Measurements from ENCODE around the gene SENP2.
"Not testable (repeated sequence)": the region's sequence is repeated elsewhere in the genome, so short reads cannot be mapped to it uniquely, and the experiment has no call there.

The SENP2 gene

DNA sequence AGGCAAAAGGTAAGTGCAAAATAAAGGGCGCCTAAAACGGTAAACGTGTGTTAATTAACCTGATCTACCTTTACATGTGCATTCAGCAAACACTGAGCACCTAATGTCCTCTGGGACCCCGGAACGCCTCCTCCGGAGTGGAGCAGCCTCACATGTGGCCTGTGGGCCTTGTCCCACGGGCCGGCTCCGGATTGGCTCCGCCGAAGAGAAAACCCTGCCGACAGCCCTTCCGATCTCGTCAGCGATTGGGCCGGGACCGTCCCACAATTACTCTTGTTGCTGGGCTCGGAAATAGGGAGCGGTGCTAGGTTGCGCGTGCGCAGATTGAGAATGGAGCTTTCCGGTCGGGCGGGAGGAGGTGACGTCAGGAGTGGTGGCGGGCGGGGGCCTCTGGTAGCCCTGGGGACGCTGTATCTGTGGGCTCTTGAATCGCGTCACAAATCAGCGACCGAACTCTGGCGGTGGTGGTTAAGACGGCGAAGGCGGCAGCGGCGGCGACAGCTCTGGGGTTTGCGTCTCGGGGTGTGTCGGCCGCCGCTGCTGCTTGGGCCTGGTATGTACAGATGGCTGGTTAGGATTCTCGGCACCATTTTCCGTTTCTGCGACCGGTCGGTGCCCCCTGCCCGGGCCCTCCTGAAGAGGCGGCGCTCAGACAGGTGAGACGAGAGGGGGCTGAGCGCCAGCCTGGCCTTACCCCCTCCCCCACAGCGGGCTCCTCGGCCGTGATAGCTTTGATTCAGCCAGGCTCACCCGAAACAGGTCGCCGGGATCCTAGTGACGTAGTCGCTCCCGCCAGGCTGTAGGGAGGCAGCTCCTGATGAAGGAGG is at the start of gene SENP2:
TSS of gene SENP2 (plus strand) at position 437 of the 827 bp plus-strand sequence. CDS start at position 556, 119 bp downstream.
- peak; percentile 98 to 99 (median 98) for DNase-seq (ENCODE audit: low read depth in 3 of 3, low spot score in 1 of 3)

DNA sequence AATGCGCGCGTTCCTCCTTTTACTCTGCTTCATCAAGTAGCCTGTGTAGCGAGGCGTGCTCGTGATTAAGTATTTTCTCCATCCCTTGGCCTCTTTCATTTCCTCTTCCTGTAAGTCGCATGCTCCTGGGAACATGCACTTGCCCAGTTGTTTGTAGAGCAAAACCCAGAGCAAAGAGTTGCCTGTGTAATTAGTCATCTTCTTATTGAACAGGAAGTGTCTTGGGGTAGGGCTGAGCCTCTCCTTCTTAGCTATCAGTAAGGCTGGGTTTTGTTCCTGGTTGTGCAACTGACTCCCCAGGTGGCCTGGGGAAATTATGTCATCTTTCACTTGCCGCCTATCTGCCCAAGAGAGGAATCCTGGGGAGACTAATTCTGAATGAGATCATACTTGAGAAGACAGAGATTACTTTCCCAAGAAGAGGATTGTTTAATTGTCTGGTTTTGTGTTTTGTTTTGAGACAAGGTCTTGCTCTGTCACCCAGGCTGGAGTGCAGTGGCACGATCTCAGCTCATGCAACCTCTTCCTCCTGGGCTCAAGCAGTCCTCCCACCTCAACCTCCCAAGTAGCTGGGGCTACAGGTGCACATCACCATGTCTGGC is 48.6 kb upstream of the SENP2 start:
- no peak for DNase-seq (ENCODE audit: low read depth in 3 of 3, low spot score in 1 of 3)

DNA sequence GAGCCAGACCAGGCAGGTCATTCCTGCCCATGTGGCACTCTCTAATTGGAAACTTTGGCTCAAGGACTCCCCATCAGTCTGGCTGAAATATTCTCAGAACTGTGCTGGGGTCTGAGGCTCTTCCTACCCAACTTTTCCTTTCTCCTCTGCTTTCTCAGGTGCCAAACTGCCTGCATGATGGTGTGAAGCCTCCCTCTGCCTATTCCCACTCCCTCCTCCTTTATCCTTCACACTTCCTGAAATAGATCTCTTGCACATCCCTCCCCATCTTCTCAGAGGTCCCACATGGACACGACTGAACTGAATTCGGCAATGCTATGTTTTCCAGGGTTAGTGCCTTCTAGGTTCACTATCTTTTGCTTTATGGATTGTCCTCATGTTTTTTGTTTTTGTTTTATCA is 46.2 kb upstream of the SENP2 start:
- DNase-seq (ENCODE audit: low read depth in 3 of 3, low spot score in 1 of 3): no peak

DNA sequence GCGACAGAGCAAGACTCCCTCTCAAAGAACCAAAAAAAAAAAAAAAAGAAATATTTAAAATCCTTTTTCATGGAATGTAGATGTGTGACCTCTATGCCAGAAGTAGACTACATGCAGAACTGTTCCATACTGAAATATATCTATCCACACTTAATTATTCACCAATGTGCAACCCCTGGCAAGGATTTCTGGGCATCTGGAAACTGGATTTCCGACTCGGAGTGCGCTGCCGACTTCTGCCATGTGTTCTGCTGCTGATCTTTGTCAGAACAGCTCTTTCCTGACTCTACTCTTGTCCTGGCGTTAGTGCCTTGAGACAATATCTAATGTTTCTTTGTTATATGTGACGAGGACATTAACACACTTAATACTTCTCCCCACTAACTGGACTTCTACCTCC is 45.4 kb upstream of the SENP2 start:
- no peak for DNase-seq (ENCODE audit: low read depth in 3 of 3, low spot score in 1 of 3)

DNA sequence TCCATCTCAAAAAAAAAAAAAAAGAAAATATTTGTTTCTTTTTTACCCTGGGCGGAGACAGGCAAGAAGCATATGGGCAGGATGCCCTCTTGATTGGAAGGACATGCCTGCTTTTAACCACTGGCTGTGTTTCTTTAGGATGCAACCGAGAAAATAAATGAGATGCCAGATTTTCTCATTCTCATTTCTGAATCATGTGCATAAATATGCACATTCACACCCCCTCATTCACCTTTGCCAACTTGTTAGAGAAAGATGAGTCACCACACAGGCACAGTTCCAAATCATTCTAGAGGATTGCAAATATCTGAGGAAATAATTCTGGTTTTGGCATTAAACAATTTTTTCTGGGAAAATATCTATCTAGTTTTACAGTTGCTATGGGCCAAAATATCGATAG is 37.0 kb upstream of the SENP2 start:
- no peak for DNase-seq (ENCODE audit: low read depth in 3 of 3, low spot score in 1 of 3)

DNA sequence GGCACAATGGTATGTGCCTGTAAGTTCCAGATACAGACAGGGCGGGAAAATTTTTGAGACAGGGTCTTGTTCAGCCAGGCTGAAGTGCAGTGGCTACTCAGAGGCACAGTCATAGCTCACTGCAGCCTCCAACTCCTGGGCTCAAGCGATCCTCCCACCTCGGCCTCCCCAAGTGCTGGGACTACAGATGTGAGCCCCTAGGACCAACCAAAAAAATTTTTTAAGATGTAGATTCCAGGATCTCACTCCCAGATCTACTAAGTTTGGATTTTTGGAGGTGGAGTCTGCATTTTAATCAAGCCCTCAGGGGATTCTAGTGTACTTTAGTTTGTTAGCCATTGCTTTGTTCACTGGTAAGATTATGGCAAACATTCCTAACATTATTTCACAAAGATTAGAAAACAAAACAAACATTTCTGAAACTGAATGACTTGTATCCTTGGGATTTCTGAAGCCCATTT is 36.4 kb upstream of the SENP2 start:
- no peak for DNase-seq (ENCODE audit: low read depth in 3 of 3, low spot score in 1 of 3)

DNA sequence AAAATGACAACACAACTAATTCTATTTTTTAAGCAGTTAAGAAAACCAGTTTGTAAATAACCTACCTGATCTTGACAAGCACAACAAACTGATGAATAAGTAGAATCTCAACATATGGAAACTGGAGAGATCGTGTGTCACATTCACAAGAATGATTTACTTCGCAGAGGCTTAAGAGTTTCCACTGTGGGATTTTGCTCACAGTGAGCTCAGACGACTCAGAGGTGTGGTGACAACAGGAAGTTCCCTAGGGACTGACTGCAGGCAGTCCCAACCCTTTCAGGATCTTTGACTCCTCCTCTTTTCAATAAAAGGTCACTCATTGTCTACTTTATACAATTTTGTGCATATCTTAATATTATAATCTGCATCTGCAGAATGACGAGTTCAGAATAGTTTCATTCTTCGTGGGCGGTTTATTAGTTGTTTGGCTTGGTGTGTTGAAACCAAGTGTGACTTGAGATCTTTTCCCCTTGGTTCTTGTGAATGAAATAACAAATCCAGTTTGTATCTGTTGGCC is 33.7 kb upstream of the SENP2 start, which contains the start of gene LIPH:
TSS of gene LIPH (minus strand) at position 231 of the 520 bp plus-strand sequence. CDS start at position 114, 117 bp downstream.
- DNase-seq (ENCODE audit: low read depth in 3 of 3, low spot score in 1 of 3): no peak

DNA sequence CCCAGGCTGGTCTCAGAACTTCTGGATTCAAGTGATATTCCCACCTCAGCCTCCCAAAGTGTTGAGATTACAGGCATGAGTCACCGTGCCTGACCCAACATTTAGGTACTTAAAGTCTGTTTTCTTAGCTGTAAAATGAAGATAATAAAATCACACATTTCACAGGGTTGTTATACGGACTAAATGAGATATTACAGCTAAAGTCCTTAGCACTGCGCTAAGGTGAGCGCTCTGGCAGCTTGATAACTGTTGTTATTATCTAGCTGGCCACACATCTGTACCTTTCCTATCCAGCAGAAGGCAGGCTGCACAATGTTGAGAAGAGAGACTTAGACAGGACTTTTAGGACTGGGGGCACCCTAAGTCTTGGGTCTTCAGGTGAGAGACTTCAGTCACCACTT is 31.0 kb upstream of the SENP2 start:
- DNase-seq (ENCODE audit: low read depth in 3 of 3, low spot score in 1 of 3): no peak

DNA sequence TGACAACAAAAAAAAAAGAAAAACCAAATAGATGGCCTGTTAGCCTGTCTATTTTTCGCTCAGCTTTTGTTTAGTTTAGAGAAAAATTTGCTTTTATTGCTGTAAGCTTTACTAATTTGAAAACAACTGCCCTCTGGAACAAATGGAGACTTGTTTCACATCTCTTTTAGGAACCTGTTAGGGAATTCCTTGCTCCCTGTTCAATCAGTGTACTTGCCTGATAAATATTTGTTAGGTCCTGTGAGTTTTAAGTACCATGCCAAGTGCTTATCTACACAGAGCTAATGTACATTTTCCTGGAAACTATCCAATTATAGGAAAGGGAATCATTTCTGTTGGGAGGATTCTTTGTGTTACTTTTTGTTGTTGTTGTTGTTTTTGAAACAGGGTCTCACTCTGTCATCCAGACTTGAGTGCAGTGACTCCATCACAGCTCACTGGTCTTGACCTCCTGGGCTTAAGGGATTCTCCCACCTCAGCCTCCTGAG is 30.2 kb upstream of the SENP2 start:
- DNase-seq (ENCODE audit: low read depth in 3 of 3, low spot score in 1 of 3): no peak

DNA sequence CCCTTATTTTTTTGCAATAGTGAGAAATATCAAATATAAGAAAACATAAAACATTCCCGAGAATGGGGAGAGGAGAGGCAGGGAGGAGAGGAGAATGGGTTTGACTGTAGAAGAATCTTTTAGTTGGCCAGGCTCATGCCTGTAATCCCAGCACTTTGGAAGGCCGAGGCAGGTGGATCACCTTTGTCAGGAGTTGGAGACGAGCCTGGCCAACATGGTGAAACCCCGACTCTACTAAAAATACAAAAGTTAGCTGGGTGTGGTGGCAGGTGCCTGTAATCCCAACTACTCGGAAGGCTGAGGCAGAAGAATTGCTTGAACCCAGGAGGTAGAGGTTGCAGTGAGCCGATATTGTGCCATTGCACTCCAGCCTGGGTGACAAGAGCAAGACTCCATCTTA is 29.5 kb upstream of the SENP2 start:
- not testable (repeated sequence) for DNase-seq (ENCODE audit: low read depth in 3 of 3, low spot score in 1 of 3)

DNA sequence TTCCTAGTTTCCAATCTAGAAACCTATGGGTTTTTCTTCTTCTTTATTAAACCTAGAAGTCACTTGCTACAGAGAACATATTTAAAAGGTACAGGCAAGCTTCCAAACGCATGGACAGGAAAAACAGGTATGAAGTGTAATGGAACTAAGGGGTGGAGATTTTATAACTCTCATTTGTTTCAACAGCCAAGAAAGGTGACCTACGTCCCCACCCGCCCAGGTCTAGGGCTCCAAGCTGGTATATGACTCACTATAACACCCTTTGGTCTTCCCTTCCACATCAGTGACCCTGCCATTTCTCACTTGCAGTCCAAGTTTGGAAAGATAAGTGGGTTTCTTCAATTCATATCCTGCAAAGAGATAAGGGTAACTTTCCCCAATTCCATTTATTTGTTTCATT is 27.7 kb upstream of the SENP2 start:
- no peak for DNase-seq (ENCODE audit: low read depth in 3 of 3, low spot score in 1 of 3)

DNA sequence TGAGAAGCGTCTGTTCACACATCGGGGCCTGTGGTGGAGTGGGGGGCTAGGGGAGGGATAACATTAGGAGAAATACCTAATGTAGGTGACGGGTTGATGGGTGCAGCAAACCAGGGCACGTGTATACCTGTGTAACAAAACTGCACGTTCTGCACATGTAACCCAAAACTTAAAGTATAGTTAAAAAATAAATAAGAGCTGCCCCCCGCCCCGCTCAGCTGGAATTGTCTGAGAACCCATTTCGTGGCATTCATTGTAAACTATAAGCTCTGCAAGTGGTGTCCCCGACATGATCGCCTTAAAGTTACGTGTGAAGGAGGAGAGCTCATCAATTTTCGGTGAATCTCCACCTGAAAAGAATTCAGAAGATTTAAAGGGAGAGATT is 26.4 kb upstream of the SENP2 start:
- no peak for DNase-seq (ENCODE audit: low read depth in 3 of 3, low spot score in 1 of 3)

DNA sequence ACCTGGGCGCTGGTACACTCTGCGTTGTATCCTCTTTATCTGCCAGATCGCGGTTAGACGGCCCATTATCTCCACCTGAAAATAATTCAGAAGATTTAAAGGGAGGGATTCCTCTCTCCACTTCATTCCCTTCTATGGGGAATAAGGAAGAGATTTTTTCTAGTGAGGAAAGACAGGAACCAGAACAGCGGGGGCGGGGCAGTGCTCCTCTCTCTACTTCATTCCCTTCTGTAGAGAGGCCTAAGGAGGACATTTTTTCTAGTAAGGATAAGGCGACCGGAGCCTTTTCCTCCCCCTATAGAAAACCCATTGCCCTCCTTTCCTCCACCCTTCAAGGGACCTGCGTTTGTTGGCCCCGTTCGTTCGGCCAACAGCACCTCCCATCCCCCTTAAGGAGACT is 25.4 kb upstream of the SENP2 start:
- DNase-seq (ENCODE audit: low read depth in 3 of 3, low spot score in 1 of 3): no peak

DNA sequence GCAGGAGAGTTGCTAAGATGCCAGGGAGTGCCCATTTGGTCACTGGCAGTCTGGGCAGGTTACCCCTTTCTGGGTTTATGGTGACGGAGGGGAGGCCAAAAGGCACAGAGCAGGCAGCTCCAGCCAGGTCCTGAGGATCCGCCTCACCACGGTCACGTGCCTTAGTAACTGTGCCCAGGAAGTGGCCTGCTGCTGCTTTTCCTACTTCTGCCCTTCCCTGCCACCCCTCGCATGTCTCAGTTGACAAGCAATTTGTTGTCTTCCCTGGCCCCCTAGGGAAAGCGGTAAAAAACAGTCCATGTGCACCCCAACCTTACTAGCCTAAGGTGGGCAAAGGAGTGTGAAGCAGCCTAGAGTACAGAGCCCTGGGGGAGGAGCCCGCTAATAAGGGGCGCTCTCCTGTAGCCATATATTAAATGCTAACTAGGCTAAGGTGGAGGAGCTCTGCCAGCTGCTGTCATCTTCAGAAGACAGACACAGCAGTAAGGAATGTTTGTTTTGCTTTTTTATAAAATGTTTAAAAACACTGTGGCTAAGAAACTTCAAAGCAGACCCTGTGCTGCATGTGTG is 24.6 kb upstream of the SENP2 start:
- no peak for DNase-seq (ENCODE audit: low read depth in 3 of 3, low spot score in 1 of 3)

DNA sequence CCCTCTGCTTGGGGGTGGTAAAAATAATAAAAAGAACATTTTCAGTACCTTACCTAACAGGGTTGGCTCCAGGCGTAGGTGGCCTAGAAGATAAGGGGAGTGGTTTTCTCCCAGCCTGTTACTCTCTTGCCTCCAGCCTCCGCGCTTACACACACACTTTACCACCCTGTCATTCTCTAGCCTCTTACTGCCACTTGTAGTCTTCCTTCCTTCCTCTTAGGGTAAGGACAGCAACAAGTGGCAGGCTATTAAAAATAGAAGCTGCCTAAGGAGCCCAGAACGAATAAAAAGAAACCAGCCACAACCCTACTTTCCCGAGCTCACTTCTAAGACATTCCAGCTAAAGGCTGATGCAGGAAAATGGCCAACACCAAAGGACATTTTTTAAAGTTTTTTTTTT is 24.1 kb upstream of the SENP2 start:
- DNase-seq (ENCODE audit: low read depth in 3 of 3, low spot score in 1 of 3): no peak

DNA sequence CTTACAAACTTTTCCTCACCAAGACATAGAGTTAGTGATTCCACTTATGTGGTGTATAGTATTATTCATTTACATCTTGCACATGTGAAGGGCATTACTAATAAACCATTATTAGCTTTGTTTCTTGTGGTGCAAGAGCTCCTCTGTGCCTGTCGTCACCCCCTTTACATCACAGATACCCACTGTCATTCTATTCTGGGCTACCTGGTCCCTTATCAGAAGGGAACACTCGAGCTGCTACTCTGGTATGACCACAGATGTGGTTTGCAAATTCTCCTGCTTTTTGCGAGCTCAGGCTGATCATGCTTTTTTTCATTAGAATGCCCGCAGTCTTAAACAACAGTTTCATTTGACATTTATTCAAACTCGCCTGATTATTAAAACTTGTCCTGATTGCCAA is 13.9 kb upstream of the SENP2 start:
- DNase-seq (ENCODE audit: low read depth in 3 of 3, low spot score in 1 of 3): no peak

DNA sequence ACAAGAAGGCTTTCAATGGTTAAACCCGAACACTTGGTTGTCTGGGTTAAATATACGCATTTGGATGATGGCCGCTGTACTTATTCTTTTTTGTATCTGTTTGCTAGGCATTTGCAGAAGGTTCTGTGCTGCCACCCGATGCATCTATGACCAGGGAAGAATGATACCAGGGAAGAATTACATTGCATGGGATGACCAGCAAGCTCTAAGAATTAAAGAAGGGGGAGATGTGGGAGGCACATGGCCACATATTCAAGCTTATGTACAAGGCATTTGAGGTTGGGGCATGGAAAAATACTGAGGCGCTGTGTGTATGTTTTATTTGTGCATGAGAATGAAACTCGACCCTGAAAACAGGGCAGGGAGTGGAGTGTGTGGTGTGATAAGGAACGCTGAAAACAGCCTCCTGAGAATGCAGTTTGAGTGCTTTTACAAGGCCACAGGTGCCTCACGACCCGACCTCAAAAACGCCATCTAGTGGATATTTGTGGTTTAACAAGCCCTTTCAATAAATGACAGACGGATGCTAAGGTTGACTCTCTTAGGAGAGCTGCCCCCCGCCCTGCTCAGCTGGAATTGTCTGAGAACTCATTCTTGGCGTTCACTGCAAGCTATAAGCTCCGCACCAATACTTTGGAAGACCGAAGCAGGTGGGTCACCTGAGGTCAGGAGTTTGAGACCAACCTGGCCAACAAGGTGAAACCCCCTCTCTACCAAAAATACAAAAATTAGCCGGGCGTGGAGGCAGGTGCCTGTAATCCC is 10.8 kb upstream of the SENP2 start:
- peak in 1 of 3 donors; percentile 23 for DNase-seq (ENCODE audit: low read depth in 3 of 3, low spot score in 1 of 3)

DNA sequence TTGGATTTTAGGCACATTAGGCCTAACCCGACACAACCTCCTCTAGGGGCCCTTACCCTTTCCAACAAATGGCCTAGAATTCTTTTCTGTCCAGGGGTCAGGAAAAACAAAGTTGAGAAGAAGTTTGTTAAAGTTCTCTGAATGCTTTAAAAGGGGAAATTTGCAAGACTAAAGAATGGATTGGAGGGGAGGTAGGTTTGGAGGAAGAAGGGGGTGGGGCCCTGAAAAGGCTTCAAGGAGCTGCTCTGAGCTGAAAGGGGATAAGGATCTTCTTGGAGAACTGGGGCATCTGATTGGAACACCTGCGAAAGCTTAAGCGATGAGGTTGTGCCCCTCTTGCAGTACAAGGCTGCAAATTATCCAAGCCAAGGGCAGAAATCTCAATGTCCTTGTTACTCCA is 3.9 kb upstream of the SENP2 start:
- no peak for DNase-seq (ENCODE audit: low read depth in 3 of 3, low spot score in 1 of 3)

DNA sequence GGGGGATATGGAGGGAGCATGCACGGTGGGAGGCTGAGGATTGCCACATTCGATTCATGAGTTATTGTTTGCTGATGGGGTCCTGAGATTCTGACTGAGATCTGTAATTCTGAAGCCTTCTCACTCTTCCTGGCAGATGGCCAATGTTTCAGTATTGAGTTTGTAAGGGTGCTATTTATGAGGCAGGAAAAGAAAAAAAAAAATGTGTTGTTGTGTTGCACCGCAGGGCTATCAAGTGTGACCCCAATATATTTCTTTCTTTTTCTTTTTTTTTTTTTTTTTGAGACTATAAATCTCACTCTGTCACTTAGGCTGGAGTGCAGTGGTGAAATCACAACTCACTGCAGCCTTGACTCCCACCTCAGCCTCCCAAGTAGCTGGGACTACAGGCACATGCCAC is 3.2 kb upstream of the SENP2 start:
- DNase-seq (ENCODE audit: low read depth in 3 of 3, low spot score in 1 of 3): no peak

DNA sequence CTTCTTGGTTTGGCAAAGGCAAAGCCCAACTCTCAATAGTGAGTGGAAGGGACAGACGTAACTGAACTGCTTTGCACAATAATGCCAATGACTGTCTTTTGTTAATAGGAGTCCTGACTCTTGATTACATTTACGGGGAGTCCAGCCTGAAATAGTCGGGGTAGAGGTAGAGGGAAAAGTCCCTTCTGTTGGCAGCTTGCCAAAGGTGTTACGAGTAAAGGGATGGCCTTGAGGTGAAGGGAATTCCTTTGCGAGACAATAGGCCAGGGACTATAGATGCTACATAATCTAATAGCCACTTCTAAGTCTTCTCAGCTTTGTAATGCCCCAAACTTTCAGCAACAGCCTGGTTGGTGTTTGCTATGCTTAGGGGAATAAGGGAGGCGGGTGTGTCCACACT is 2.2 kb upstream of the SENP2 start:
- DNase-seq (ENCODE audit: low read depth in 3 of 3, low spot score in 1 of 3): no peak

DNA sequence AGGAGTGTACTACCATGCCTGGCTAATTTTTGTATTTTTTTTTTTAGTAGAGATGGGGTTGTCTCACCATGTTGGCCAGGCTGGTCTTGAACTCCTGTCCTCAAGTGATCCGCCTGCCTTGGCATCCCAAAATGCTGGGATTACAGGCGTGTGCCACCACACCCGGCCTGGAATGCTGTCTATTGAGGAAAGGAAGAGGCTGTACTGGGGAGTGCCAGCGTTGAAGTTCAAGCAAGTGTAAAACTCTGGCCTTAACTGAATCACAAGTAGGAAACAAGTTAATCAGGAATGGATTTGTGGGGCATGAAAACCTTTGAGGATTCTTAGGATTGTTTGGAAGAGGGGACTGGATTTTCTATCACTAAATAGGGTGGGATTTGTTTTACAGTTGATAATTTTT is 1.4 kb upstream of the SENP2 start:
- no peak for DNase-seq (ENCODE audit: low read depth in 3 of 3, low spot score in 1 of 3)

All from stimulated activated CD4-positive, alpha-beta T cell treated with anti-CD3 and anti-CD28 coated beads, TNF-alpha, amount 100 ng/mL, for 1 hour (primary cell).